SU-DHL-6 (cell line): Measurements from ENCODE around the gene DCLK3.

Experiments
- H2AFZ ChIP-seq: fragments of 200-600 bp; sonication (generic); 2 replicates; pipeline ENCODE4 v1.6.1; 2014; ENCODE audit warnings: low read depth, mild to moderate bottlenecking, moderate library complexity, mixed read lengths, antibody characterized with exemption, low read length; ENCODE audit not compliant: severe bottlenecking
- H3F3A ChIP-seq: fragments of 200-600 bp; shearing (Covaris generic); 2 replicates; pipeline ENCODE4 v1.6.0; 2016; ENCODE audit warnings: antibody characterized with exemption, mild to moderate bottlenecking; ENCODE audit not compliant: insufficient read depth
- H3K27ac ChIP-seq: fragments of 200-600 bp; sonication (generic); 2 replicates; pipeline ENCODE4 v1.5.1; 2016; ENCODE audit warnings: low read depth, mild to moderate bottlenecking, low read length, moderate library complexity, mixed read lengths
- H3K27me3 ChIP-seq: fragments of 200-600 bp; sonication (generic), shearing (Covaris generic); 2 replicates; pipeline ENCODE4 v1.6.0; 2014; ENCODE audit warnings: mild to moderate bottlenecking, low read length
- H3K36me3 ChIP-seq: fragments of 200-600 bp; sonication (generic); 2 replicates; pipeline ENCODE4 v1.6.1; 2014; ENCODE audit warnings: mild to moderate bottlenecking, low read length, mixed read lengths
- H3K4me2 ChIP-seq: fragments of 300-600, 200-600 bp; shearing (Covaris generic), sonication (generic); 2 replicates; pipeline ENCODE4 v1.6.0; 2014; ENCODE audit warnings: low read length, low read depth, mild to moderate bottlenecking; ENCODE audit not compliant: poor library complexity, severe bottlenecking
- H3K4me3 ChIP-seq: fragments of 200-600 bp; sonication (generic); 2 replicates; pipeline ENCODE4 v1.5.1; 2014; ENCODE audit warnings: antibody characterized with exemption, low read length, mild to moderate bottlenecking, mixed read lengths; ENCODE audit not compliant: insufficient read depth, poor library complexity, severe bottlenecking
- H3K79me2 ChIP-seq: fragments of 200-600 bp; sonication (generic); 2 replicates; pipeline ENCODE4 v1.6.1; 2014; ENCODE audit warnings: mild to moderate bottlenecking, low read length, moderate library complexity; ENCODE audit not compliant: insufficient read depth
- H3K9ac ChIP-seq: fragments of 200-600 bp; sonication (generic); 2 replicates; pipeline ENCODE4 v1.7.0; 2014; ENCODE audit warnings: mild to moderate bottlenecking, low read length
- H3K9me2 ChIP-seq: fragments of 200-600 bp; sonication (generic); replicated peaks from 2 replicates; pipeline ENCODE4 v1.6.1; 2014; ENCODE audit warnings: low read length; ENCODE audit not compliant: insufficient read depth
- H3K9me3 ChIP-seq: fragments of 200-600 bp; sonication (generic); 2 replicates; pipeline ENCODE4 v1.6.1; 2014; ENCODE audit warnings: low read length, mixed read lengths; ENCODE audit not compliant: insufficient read depth
- H4K20me1 ChIP-seq: fragments of 200-600 bp; sonication (generic); 2 replicates; pipeline ENCODE4 v1.6.1; 2014; ENCODE audit warnings: low read depth, mild to moderate bottlenecking, antibody characterized with exemption, low read length, moderate library complexity, mixed read lengths
- CTCF ChIP-seq: fragments of 200-600 bp; sonication (generic); IDR thresholded peaks from one replicate; pipeline ENCODE4 v1.5.1; 2017; ENCODE audit warnings: antibody characterized with exemption, mild to moderate bottlenecking, low read length, moderate library complexity; ENCODE audit not compliant: insufficient read depth, poor library complexity, severe bottlenecking
- EZH2phosphoT487 ChIP-seq: fragments of 200-600 bp; sonication (generic), shearing (Covaris generic); conservative IDR thresholded peaks from 2 replicates; pipeline ENCODE4 v1.6.1; 2018; ENCODE audit warnings: mild to moderate bottlenecking, antibody characterized with exemption, low read length, moderate library complexity, mixed read lengths

The DCLK3 gene

GRCh38 chr3:36697229-36698001, 66.9 kb downstream of the DCLK3 start:
- no peaks in the 10 kb centered on the region for H3K27me3 ChIP-seq
- no peaks in the 10 kb centered on the region for H3F3A ChIP-seq
- H3K36me3 ChIP-seq = no peaks in the 10 kb centered on the region
- H4K20me1 ChIP-seq = no peaks in the 10 kb centered on the region
- no peak overlapping the region for H3K4me3 ChIP-seq
- H3K79me2 ChIP-seq = no peaks in the 10 kb centered on the region
- H3K9me2 ChIP-seq = no peaks in the 10 kb centered on the region
- H3K9ac ChIP-seq = no peak overlapping the region
- H3K4me2 ChIP-seq = no peak overlapping the region
- H3K27ac ChIP-seq = no peak overlapping the region
- H3K9me3 ChIP-seq = no peaks in the 10 kb centered on the region
- no peak for TF ChIP-seq EZH2phosphoT487
- no peak for TF ChIP-seq CTCF
- H2AFZ ChIP-seq = no peak overlapping the region

GRCh38 chr3:36696799-36697198, 67.6 kb downstream of the DCLK3 start:
- no peak for TF ChIP-seq EZH2phosphoT487
- no peak for TF ChIP-seq CTCF
- no peak overlapping the region for H3K9ac ChIP-seq
- H3K4me3 ChIP-seq = no peak overlapping the region
- no peaks in the 10 kb centered on the region for H3K79me2 ChIP-seq
- no peaks in the 10 kb centered on the region for H4K20me1 ChIP-seq
- H2AFZ ChIP-seq = no peak overlapping the region
- H3K36me3 ChIP-seq = no peaks in the 10 kb centered on the region
- H3K4me2 ChIP-seq = no peak overlapping the region
- H3K9me3 ChIP-seq = no peaks in the 10 kb centered on the region
- no peak overlapping the region for H3K27ac ChIP-seq
- no peaks in the 10 kb centered on the region for H3F3A ChIP-seq
- H3K27me3 ChIP-seq = no peaks in the 10 kb centered on the region
- no peaks in the 10 kb centered on the region for H3K9me2 ChIP-seq

- H3K79me2 ChIP-seq = no peaks in the 10 kb centered on the region
- H3K36me3 ChIP-seq = no peaks in the 10 kb centered on the region
- no peak overlapping the region for H3K9ac ChIP-seq
- no peaks in the 10 kb centered on the region for H4K20me1 ChIP-seq
- H3K9me2 ChIP-seq = no peaks in the 10 kb centered on the region
- H2AFZ ChIP-seq = no peak overlapping the region
- no peaks in the 10 kb centered on the region for H3K27me3 ChIP-seq
- no peak overlapping the region for H3K4me3 ChIP-seq
- TF ChIP-seq EZH2phosphoT487 = no peak
- no peak for TF ChIP-seq CTCF
- H3K9me3 ChIP-seq = no peaks in the 10 kb centered on the region
- H3K27ac ChIP-seq = no peak overlapping the region
- no peak overlapping the region for H3K4me2 ChIP-seq
- H3F3A ChIP-seq = no peaks in the 10 kb centered on the region
These were observed 68.6 kb downstream of the DCLK3 start for GRCh38 chr3:36695769-36696137.
